ENCODE data around the gene LRP5. TPM values are rescaled to one million over a fixed set of nuclear protein-coding genes. Genes with fewer than 3 reads are reported as not detected.

Gene LRP5
- total and polyA plus RNA-seq, 2 experiments from 2014 or later = 26.9 to 51.1 TPM

GRCh38 chr11:68461575-68461917 lies 149.2 kb downstream of the LRP5 start (continued):
- no peak for TF ChIP-seq ETS1 (IDR thresholded peaks at IDR 0.05)
- TF ChIP-seq STAT1 (IDR thresholded peaks at IDR 0.05; ENCODE audit: unreplicated experiment) = no peak
- no peak for TF ChIP-seq REST (IDR thresholded peaks at IDR 0.05; ENCODE audit: unreplicated experiment)
- no peak for TF ChIP-seq ZNF331 (CRISPR knock-in tag; IDR thresholded peaks at IDR 0.05; ENCODE audit: low read depth)
- TF ChIP-seq POLR2AphosphoS5 (IDR thresholded peaks at IDR 0.05; ENCODE audit: low read depth) = no peak
- no peak for TF ChIP-seq JUNB (IDR thresholded peaks at IDR 0.05; ENCODE audit: unreplicated experiment)
- TF ChIP-seq ZNF114 (CRISPR knock-in tag; IDR thresholded peaks at IDR 0.05) = no peak
- no peak for TF ChIP-seq NANOG (IDR thresholded peaks at IDR 0.05; ENCODE audit: borderline replicate concordance)
- TF ChIP-seq EZH2phosphoT487 (IDR thresholded peaks at IDR 0.05; ENCODE audit: unreplicated experiment) = no peak

GRCh38 chr11:68463714-68464113 lies 151.3 kb downstream of the LRP5 start:
- Histone ChIP-seq H3K4me3 (peak overlapping the region; percentile 66), H3K9me2 (ENCODE audit: insufficient read depth) (no peaks in the 10 kb centered on the region), H3K27me3 (ENCODE audit: insufficient read depth) (no peaks in the 10 kb centered on the region), H4K20me1 (replicated peaks; ENCODE audit: insufficient read depth) (peaks cover 69% of the 10 kb centered on the region), H3K79me2 (replicated peaks; ENCODE audit: insufficient read depth) (peaks cover 77% of the 10 kb centered on the region), H3K4me1 (ENCODE audit: insufficient read depth) (peaks cover 45% of the 10 kb centered on the region), H3F3A (replicated peaks; ENCODE audit: low read depth) (no peaks in the 10 kb centered on the region; the same call in 1 of the 2 replicates), H3K4me2 (0 out of 2 replicates have a peak overlapping the region, but pooled peaks have one; percentile 84), H3K27ac (ENCODE audit: low read depth) (no peak overlapping the region), H3K36me3 (ENCODE audit: insufficient read depth) (no peaks in the 10 kb centered on the region), H2AFZ (no peak overlapping the region)
- TF ChIP-seq STAT1 (IDR thresholded peaks at IDR 0.05; ENCODE audit: unreplicated experiment) (no peak), ETS1 (IDR thresholded peaks at IDR 0.05) (no peak), ZNF114 (CRISPR knock-in tag; IDR thresholded peaks at IDR 0.05) (no peak)
- Mint-ChIP-seq H3K4me3 (peak overlapping the region; percentile 34; the same call in 2 of the 3 replicates), H3K36me3 (ENCODE audit: low read depth) (peaks cover 4% of the 10 kb centered on the region; the same call in 2 of the 3 replicates), H3K9me3 (no peaks in the 10 kb centered on the region), H3K4me1 (peaks cover 40% of the 10 kb centered on the region), H3K27me3 (ENCODE audit: insufficient read depth, low read depth, poor library complexity) (peaks cover 13% of the 10 kb centered on the region), H3K27ac (no peak overlapping the region; the same call in 1 of the 2 replicates)
- DNase-seq (ENCODE audit: low spot score) (no peak), ATAC-seq (no peak)
